Dedifferentiated amniotic fluid mesenchymal stem cell (primary cell): ENCODE results near the gene C19orf85.
"Not testable (repeated sequence)": the region's sequence is repeated elsewhere in the genome, so short reads cannot be mapped to it uniquely, and the experiment has no call there.

Experiments used
- DNase-seq: peaks from one replicate; pipeline ENCODE4 v3.0.0-alpha.2; 2016; ENCODE audit errors: extremely low spot score

The C19orf85 gene

GRCh38 chr19:55440411-55441105 lies 24.0 kb downstream of the C19orf85 start:
- DNase-seq, result no peak

GRCh38 chr19:55439052-55439451 lies 25.5 kb downstream of the C19orf85 start:
- DNase-seq, result no peak

GRCh38 chr19:55437410-55437809 lies 27.1 kb downstream of the C19orf85 start:
- DNase-seq, result no peak

GRCh38 chr19:55436847-55437246 lies 27.7 kb downstream of the C19orf85 start:
- no peak for DNase-seq

GRCh38 chr19:55435020-55435419 lies 29.5 kb downstream of the C19orf85 start:
- no peak for DNase-seq

- DNase-seq, result no peak
Observed at GRCh38 chr19:55434356-55434919, 30.1 kb downstream of the C19orf85 start.

- no peak for DNase-seq
Observed at GRCh38 chr19:55433292-55433691, 31.3 kb downstream of the C19orf85 start.

- DNase-seq, result no peak
Observed at GRCh38 chr19:55432241-55432959, 32.2 kb downstream of the C19orf85 start.

GRCh38 chr19:55431183-55431582 lies 33.4 kb downstream of the C19orf85 start:
- no peak for DNase-seq

- DNase-seq, result no peak
Observed at GRCh38 chr19:55426042-55426441, 38.5 kb downstream of the C19orf85 start.

- no peak for DNase-seq
Observed at GRCh38 chr19:55424518-55424917, 40.0 kb downstream of the C19orf85 start.

- DNase-seq, result no peak
Observed at GRCh38 chr19:55423225-55424005, 41.1 kb downstream of the C19orf85 start.

GRCh38 chr19:55421281-55421680 lies 43.3 kb downstream of the C19orf85 start:
- DNase-seq, result not testable (repeated sequence)

GRCh38 chr19:55419624-55420236 lies 44.8 kb downstream of the C19orf85 start:
- DNase-seq, result no peak

GRCh38 chr19:55419103-55419502 lies 45.4 kb downstream of the C19orf85 start:
- no peak for DNase-seq

GRCh38 chr19:55418185-55418584 lies 46.4 kb downstream of the C19orf85 start:
- DNase-seq, result peak; percentile 89
